Nephron (organoid): ENCODE results near the gene UFC1.

ENCODE experiments used
- H3K27ac Mint-ChIP-seq, 3 experiments: 2 replicates each; pipeline ENCODE4 v1.8.0; 2020; ENCODE audit warnings: mixed read lengths in 3 of 3, mild to moderate bottlenecking in 2 of 3, moderate library complexity in 1 of 3
- H3K27me3 Mint-ChIP-seq: 2 replicates; pipeline ENCODE4 v1.8.0; 2021; ENCODE audit warnings: low read depth, mild to moderate bottlenecking, moderate library complexity, mixed read lengths
- H3K36me3 Mint-ChIP-seq: 2 replicates; pipeline ENCODE4 v1.8.0; 2020; ENCODE audit warnings: low read depth, mixed read lengths
- H3K4me1 Mint-ChIP-seq: 2 replicates; pipeline ENCODE4 v1.8.0; 2020; ENCODE audit warnings: mixed read lengths
- H3K4me3 Mint-ChIP-seq, 3 experiments: 2 replicates each; pipeline ENCODE4 v1.8.0; 2020; ENCODE audit warnings: mild to moderate bottlenecking in 3 of 3, mixed read lengths in 3 of 3, moderate library complexity in 2 of 3
- H3K9me3 Mint-ChIP-seq: 2 replicates; pipeline ENCODE4 v1.8.0; 2020; ENCODE audit warnings: mixed read lengths
- CTCF ChIP-seq, 3 experiments: fragments of 200-600 bp; sonication (generic); IDR thresholded peaks; one replicate each; pipeline ENCODE4 v1.5.0; 2021; ENCODE audit warnings: antibody characterized with exemption in 3 of 3; ENCODE audit not compliant: unreplicated experiment in 3 of 3

Gene UFC1

GRCh38 chr1:161131523-161132409 is 22.0 kb upstream of the UFC1 start:
- Mint-ChIP-seq H3K36me3 (peaks cover 27% of the 10 kb centered on the region), H3K4me3 (no peak overlapping the region), H3K27ac (peak overlapping the region in 1 of 3 experiments; percentile 99), H3K27me3 (no peaks in the 10 kb centered on the region), H3K4me1 (peaks cover 43% of the 10 kb centered on the region), H3K9me3 (no peaks in the 10 kb centered on the region)
- no peak for TF ChIP-seq CTCF (IDR thresholded peaks at IDR 0.05; ENCODE audit: unreplicated experiment in 3 of 3)

- Mint-ChIP-seq H3K9me3 (no peaks in the 10 kb centered on the region), H3K4me3 (no peak within 1 kb of the TSS), H3K4me1 (peaks cover 43% of the 10 kb centered on the region), H3K27ac (peak within 1 kb of the TSS in 1 of 3 experiments; percentile 99), H3K27me3 (no peaks in the 10 kb centered on the region), H3K36me3 (peaks cover 18% of the 10 kb centered on the region)
- no peak for TF ChIP-seq CTCF (IDR thresholded peaks at IDR 0.05; ENCODE audit: unreplicated experiment in 3 of 3)
Observed at GRCh38 chr1:161132410-161133219, 21.2 kb upstream of the UFC1 start, which contains the start of gene DEDD. DEDD (minus strand) TSS chr1:161132667; CDS start chr1:161124462, 8,205 bp downstream.

- H3K4me3 Mint-ChIP-seq: no peak overlapping the region
- H3K27me3 Mint-ChIP-seq: no peaks in the 10 kb centered on the region
- H3K9me3 Mint-ChIP-seq: no peaks in the 10 kb centered on the region
- no peak overlapping the region for H3K27ac Mint-ChIP-seq
- peaks cover 12% of the 10 kb centered on the region for H3K36me3 Mint-ChIP-seq
- peaks cover 44% of the 10 kb centered on the region for H3K4me1 Mint-ChIP-seq
- TF ChIP-seq CTCF (IDR thresholded peaks at IDR 0.05; ENCODE audit: unreplicated experiment in 3 of 3): no peak
Observed at GRCh38 chr1:161133220-161133740, 20.5 kb upstream of the UFC1 start.

GRCh38 chr1:161137881-161138280 is 15.9 kb upstream of the UFC1 start:
- no peak overlapping the region for H3K4me3 Mint-ChIP-seq
- no peaks in the 10 kb centered on the region for H3K36me3 Mint-ChIP-seq
- no peaks in the 10 kb centered on the region for H3K9me3 Mint-ChIP-seq
- TF ChIP-seq CTCF (IDR thresholded peaks at IDR 0.05; ENCODE audit: unreplicated experiment in 3 of 3): no peak
- peaks cover 31% of the 10 kb centered on the region for H3K4me1 Mint-ChIP-seq
- peak overlapping the region; percentile 31 to 70 (median 39) for H3K27ac Mint-ChIP-seq
- no peaks in the 10 kb centered on the region for H3K27me3 Mint-ChIP-seq

GRCh38 chr1:161138431-161138830 is 15.3 kb upstream of the UFC1 start:
- Mint-ChIP-seq H3K36me3 (no peaks in the 10 kb centered on the region), H3K4me1 (peaks cover 31% of the 10 kb centered on the region), H3K9me3 (no peaks in the 10 kb centered on the region), H3K27me3 (no peaks in the 10 kb centered on the region), H3K27ac (peak overlapping the region; percentile 31 to 70 (median 39)), H3K4me3 (peak overlapping the region; percentile 23 to 57 (median 26))
- no peak for TF ChIP-seq CTCF (IDR thresholded peaks at IDR 0.05; ENCODE audit: unreplicated experiment in 3 of 3)
